Adrenal gland (tissue), 5 donors: Measurements from ENCODE around the gene CCN6.

Source experiments
- CTCF ChIP-seq, 6 experiments: fragments of 450-650 bp in 4 of 6; fragments of 200-600 bp in 2 of 6; sonication (generic) in 1 of 6; IDR thresholded peaks; 1 replicate in 5 of 6; 2 replicates in 1 of 6; pipeline versions ENCODE4 v1.5.1 to v1.8.0; 2016 to 2021; ENCODE audit warnings: antibody characterized with exemption in 6 of 6, mild to moderate bottlenecking in 2 of 6, moderate library complexity in 1 of 6
- POLR2A ChIP-seq, 2 donors: fragments of 450-650 bp; IDR thresholded peaks; one replicate each; pipeline ENCODE4 v1.6.1; 2017; ENCODE audit warnings: antibody characterized with exemption in 2 of 2, mild to moderate bottlenecking in 2 of 2, moderate library complexity in 1 of 2
- donor health status: DM: no; HTN: no; CAD: no.

GRCh38 chr6:112007254-112007653, 46.6 kb upstream of the CCN6 start:
- no peak for TF ChIP-seq POLR2A (IDR thresholded peaks at IDR 0.05)
- TF ChIP-seq CTCF (IDR thresholded peaks at IDR 0.05): no peak
